NCI-H2029 (cell line): ENCODE results near the gene ZNF441.
"Not testable (repeated sequence)": the region's sequence is repeated elsewhere in the genome, so short reads cannot be mapped to it uniquely, and the experiment has no call there.

Experiments
- DNase-seq: peaks from one replicate; lab custom pipeline; 2025; lab: John Stamatoyannopoulos, UW

The ZNF441 gene

DNA sequence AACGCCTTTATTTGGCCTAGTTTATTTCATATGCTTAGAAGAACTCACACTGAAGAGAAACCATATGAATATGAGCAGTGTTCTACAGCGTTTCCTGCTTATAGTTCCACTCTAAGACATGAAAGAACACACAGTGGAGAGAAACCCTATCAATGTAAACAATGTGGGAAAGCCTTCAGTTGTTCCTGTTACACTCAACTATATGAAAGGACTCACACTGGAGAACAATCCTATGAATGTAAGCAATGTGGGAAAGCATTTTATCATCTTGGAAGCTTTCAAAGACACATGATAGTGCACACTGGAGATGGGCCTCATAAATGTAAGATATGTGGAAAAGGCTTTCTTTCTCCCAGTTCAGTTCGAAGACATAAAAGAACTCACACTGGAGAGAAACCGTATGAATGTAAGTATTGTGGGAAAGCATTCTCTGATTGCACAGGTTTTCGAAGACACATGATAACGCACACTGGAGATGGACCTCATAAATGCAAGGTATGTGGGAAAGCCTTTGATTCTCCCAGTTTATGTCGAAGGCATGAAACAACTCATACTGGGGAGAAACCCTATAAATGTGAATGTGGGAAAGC is 13.7 kb downstream of the ZNF441 start:
- DNase-seq: no peak

DNA sequence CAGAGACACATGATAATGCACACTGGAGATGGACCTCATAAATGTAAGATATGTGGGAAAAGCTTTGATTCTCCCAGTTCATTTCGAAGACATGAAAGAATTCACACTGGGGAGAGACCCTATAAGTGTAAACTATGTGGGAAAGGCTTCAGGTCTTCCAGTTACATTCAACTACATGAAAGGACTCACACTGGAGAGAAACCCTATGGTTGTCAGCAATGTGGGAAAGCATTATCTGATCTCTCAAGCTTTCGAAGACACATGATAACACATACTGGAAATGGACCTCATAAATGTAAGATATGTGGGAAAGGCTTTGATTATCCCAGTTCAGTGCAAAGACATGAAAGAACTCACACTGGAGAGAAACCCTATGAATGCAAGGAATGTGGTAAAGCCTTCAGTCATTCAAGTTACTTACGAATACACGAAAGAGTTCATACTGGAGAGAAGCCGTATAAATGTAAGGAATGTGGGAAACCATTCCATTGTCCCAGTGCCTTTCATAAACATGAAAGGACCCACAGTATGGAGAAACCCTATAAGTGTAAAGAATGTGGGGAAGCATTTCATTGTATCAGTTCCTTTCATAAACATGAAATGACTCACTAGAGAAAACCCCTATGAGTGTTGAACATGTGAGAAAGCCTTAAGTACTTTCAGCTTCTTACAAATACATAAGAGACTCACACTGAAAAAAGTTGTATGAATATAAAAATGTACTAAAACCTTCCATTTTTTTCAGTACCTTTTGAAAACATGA is 14.7 kb downstream of the ZNF441 start:
- no peak for DNase-seq

DNA sequence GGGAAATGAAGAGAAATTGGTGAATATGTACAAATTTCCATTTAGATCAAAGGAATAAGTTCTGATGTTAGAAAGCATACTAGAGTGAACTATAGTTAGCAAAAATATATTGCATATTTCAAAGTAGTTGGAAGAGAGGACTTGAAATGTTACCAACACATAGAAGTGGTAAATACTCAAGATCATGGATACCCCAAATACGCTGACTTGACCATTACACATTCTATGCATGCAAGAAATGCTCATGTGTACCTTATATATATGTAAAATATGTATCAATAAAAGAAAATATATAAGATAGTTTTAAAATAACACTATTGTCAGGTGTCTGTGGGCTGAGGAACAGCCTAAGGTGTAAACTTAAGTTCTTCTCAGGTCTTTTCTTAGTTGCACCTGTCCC is 17.0 kb downstream of the ZNF441 start:
- no peak for DNase-seq

DNA sequence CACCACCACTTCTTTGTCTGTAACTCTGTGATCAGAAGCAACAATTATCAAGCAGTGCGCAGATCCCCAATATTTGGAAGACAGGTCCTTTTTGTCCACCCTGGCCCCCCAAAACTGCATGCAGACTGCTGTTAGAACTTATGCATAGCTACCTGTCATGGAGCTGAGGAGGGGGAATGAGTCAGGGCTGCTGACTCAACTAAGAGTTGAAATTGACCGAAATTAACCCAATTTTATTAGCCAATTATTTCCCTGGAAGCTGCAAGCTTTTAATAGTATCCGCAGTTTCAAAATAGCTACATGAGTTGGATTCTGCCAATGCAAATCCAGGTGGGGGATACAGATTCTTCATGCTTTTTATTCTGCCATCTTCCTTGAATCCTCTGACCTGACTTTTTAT is 17.6 kb downstream of the ZNF441 start:
- no peak for DNase-seq

- DNase-seq: no peak
These were observed 20.7 kb downstream of the ZNF441 start for GRCh38 chr19:11787536-11787935.

GRCh38 chr19:11792942-11793341 is 26.1 kb downstream of the ZNF441 start:
- no peak for DNase-seq

- peak; percentile 95 for DNase-seq
These were observed 30.7 kb downstream of the ZNF441 start for GRCh38 chr19:11797491-11797890.

DNA sequence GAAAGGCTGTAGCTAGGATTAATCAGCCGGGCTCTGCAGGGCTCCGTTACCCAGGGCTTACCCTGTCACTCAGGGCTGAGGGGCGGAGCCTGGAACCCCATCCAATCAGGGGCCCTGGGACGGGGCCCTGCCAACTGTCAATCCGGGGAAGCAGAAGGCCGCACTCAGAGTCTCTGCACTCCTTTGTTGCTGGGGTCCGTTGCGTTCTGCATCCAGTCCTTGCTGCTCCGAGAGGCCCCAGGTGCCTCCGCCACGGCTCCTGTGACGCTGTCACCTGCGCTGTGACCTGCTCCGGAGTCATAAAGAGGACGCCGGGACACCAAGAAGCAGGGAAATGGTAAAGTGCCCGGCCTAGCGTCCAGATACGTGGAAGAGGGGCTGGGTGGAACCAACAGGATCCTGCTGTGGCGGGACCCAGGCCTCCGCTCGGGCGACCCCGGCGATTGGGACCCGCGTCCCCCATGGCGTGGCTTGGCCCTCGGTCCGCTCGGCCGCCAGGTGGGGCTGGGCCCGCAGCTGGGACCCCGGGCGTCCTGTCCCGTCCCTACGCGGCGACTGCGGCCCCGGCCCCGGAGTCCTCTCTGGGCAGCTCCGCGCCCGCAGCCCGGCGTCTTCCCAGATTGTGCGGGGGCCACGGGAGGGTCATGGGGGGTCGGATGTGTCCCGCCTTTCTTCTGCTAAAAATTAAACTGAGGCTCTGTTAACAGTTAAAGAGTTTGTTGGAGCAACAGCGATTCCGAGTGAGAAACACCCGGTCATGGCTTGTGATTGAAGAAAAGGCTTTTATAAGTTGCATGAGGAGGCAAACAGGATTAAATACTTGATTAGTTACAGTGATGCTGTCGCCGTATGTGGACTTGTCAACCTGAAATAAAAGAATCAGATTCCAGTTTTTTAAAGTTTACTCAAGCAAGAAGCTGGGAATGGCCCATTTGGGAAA is 31.9 kb downstream of the ZNF441 start, which contains the start of gene ZNF491:
Gene ZNF491 (plus strand): TSS at position 133 of the 940 bp plus-strand sequence. CDS start 7,431 bp downstream, outside the sequence.
- DNase-seq: peak; percentile 88

DNA sequence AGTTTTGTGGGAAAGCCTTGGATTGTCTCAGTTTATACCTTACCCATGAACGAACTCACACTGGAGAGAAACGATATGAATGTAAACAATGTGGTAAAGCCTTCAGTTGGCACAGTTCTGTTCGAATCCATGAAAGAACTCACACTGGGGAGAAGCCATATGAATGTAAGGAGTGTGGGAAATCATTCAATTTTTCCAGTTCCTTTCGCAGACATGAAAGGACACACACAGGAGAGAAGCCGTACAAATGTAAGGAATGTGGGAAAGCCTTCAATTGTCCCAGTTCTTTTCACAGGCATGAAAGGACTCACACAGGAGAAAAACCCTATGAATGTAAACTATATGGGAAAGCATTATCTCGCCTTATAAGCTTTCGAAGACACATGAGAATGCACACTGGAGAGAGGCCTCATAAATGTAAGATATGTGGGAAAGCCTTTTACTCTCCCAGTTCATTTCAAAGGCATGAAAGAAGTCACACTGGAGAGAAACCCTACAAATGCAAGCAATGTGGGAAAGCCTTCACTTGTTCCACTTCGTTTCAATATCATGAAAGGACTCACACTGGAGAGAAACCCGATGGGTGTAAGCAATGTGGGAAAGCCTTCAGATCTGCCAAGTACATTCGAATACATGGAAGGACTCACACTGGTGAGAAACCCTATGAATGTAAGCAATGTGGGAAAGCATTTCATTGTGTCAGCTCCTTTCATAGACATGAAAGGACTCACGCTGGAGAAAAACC is 39.7 kb downstream of the ZNF441 start:
- DNase-seq: no peak

DNA sequence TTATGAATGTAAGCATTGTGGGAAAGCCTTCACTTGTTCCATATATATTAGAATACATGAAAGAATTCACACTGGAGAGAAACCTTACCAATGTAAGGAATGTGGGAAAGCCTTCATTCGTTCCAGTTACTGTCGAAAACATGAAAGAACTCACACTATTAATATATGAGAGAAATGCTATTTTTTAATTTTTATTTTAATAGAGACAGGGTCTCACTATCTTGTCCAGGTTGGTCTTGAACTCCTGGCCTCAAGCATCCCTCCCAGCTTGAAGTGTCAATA is 40.2 kb downstream of the ZNF441 start:
- DNase-seq: no peak

DNA sequence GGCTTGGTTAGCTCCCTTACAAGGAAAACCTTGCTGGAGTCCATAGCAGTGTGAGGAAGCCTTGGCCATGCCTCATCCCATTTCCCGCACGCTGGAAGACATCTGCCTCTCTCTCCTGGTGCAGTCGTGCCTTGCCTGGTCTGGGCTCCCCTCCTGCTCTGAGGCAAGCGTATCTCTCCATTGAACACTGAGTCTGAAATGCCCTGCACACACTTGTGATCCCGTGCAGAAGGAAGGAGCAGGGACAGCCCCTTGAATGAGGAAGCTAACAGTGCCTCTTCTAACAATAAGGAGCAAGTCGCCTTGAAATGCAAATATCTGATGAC is 46.9 kb downstream of the ZNF441 start:
- no peak for DNase-seq

DNA sequence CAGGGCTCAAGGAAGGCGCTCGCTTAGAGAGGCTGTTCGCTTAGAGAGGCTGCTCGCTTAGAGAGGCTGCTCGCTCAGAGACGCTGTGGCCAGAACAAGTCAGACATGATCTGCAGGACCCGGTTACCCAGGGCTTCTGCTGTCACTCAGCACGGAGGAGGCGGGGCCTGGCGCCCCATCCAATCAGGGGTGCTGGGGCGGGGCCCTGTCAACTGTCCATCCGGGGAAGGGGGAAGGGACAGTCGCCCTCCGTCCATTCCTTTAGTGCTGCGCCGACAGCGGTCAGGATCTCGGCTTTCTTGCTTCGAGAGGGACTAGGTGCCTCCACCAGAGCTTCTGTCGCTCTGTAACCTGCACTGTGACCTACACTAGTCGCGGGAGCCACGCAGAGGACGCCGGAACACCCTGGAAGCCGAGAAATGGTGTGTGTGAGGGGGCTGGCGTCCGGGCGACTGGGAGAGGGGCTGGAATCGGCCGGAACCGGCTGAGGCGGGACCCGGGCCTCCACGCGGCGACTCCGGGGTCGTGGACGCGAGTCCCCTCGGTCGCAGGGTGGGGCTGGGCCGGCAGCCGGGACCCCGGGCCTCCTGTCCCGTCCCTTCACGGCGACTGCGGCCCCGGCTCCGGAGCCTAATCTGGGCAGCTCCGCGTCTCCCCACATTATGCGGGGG is 47.4 kb downstream of the ZNF441 start, which contains the start of gene ZNF440:
Gene ZNF440 (plus strand): TSS at position 245 of the 671 bp plus-strand sequence. CDS start 175 bp downstream, at position 420.
- DNase-seq: peak; percentile 86

GRCh38 chr19:11814700-11815035 is 47.9 kb downstream of the ZNF441 start:
- DNase-seq: no peak

GRCh38 chr19:11821474-11822109 is 54.8 kb downstream of the ZNF441 start:
- no peak for DNase-seq

DNA sequence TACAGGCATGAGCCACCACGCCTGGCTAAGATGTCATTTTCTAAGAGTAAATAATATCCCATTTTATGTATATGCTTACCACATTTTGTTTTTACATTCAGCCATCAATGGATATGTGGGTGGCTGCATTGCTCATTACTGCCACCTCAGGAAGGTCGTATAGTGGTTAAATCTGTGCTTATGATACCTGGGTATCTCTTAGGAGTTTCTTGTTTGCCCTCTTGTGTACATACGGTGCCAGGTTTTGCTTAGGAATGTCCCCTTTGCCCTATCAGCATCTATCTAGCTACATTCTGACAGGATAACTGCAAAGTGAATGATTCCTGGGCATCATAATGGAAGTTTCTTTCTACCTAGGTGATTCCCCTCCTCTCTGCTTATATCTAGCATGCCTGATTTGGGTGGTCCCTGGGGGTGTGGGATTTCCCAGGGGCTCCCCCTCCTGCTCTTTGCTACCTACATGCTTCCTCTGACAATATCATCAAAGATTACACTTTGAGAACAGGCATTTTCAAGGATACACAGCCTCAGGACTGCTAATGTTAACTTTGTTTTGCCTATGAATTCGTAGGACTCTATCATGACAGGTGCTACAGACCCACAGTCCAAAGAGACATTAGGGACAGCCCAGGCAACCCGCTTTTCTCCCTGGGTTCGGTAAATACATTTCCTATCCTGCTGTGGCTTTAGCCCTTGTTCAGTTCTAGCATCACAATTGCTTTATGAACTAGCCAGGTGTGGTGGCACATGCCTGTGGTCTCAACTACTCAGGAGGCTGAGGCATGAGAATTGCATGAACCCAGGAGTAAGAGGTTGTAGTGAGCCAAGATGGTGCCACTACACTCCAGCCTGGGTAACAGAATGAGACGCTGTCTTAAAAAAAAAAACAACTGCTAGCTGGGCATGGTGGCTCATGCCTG is 62.4 kb downstream of the ZNF441 start:
- DNase-seq: not testable (repeated sequence)

- no peak for DNase-seq
These were observed 65.6 kb downstream of the ZNF441 start for GRCh38 chr19:11832253-11832912.

DNA sequence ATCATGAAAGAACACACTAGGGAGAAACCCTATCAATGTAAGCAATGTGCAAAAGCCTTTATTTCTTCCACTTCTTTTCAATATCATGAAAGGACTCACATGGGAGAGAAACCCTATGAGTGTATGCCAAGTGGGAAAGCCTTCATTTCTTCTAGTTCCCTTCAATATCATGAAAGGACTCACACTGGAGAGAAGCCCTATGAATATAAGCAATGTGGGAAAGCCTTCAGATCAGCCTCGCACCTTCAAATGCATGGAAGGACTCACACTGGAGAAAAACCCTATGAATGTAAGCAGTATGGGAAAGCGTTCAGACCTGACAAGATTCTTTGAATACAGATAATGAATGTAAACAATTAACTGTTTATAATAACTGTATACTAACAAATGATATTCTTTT is 66.7 kb downstream of the ZNF441 start:
- DNase-seq: no peak
